ENCODE data around the gene EPHA10. TPM values are rescaled to one million over a fixed set of nuclear protein-coding genes. Genes with fewer than 3 reads are reported as not detected.
A peak's percentile ranks its signal among the peaks of the same experiment; 100 is the strongest.

EPHA10 gene
- total RNA-seq, 2 donors from 2014 or later = 0.42 TPM; not detected in 1

- H3K36me3 Mint-ChIP-seq (ENCODE audit: low read depth) = no peaks in the 10 kb centered on the region
- Histone ChIP-seq H3K9ac (ENCODE audit: extremely low read depth, low read length, poor library complexity, severe bottlenecking) (no peak overlapping the region), H3K4me3 (ENCODE audit: low read length) (no peak overlapping the region), H3K4me1 (ENCODE audit: control insufficient read depth, insufficient read depth, low read length) (no peaks in the 10 kb centered on the region), H3K27me3 (ENCODE audit: control insufficient read depth, insufficient read depth, low read length, poor library complexity, severe bottlenecking) (peaks cover 82% of the 10 kb centered on the region), H3K27ac (ENCODE audit: low read depth, low read length) (no peak overlapping the region), H3K9me3 (ENCODE audit: control insufficient read depth, low read length) (no peaks in the 10 kb centered on the region), H3K36me3 (ENCODE audit: control insufficient read depth, insufficient read depth, low read length) (no peaks in the 10 kb centered on the region)
- H3K4me3 Mint-ChIP-seq = no peak overlapping the region
- peaks cover 79% of the 10 kb centered on the region for H3K27me3 Mint-ChIP-seq (ENCODE audit: insufficient read depth)
- H3K27ac Mint-ChIP-seq = no peak overlapping the region
- no peak for TF ChIP-seq CTCF (conservative IDR thresholded peaks at IDR 0.05)
- no peaks in the 10 kb centered on the region for H3K9me3 Mint-ChIP-seq
- peaks cover 7% of the 10 kb centered on the region for H3K4me1 Mint-ChIP-seq
- WGBS, 2 experiments (ENCODE audit: insufficient coverage in 1 of 2, insufficient read length in 1 of 2) = 83 to 86% methylated on average over 10 to 12 of the region's 12 CpGs
- peak; percentile 50 for DNase-seq
Measured at GRCh38 chr1:37732111-37732780, 32.7 kb downstream of the EPHA10 start.

- WGBS, 2 experiments (ENCODE audit: insufficient coverage in 1 of 2, insufficient read length in 1 of 2) = 91 to 97% methylated on average over 11 to 15 of the region's 15 CpGs
- H3K4me3 ChIP-seq (ENCODE audit: low read length) = no peak overlapping the region
- H3K36me3 ChIP-seq (ENCODE audit: control insufficient read depth, insufficient read depth, low read length) = no peaks in the 10 kb centered on the region
- Mint-ChIP-seq H3K36me3 (ENCODE audit: low read depth) (no peaks in the 10 kb centered on the region), H3K27ac (no peak overlapping the region), H3K4me3 (no peak overlapping the region), H3K9me3 (no peaks in the 10 kb centered on the region), H3K27me3 (ENCODE audit: insufficient read depth) (peaks cover 76% of the 10 kb centered on the region), H3K4me1 (peaks cover 7% of the 10 kb centered on the region)
- H3K9me3 ChIP-seq (ENCODE audit: control insufficient read depth, low read length) = no peaks in the 10 kb centered on the region
- no peak overlapping the region for H3K27ac ChIP-seq (ENCODE audit: low read depth, low read length)
- DNase-seq = peak; percentile 30
- no peak for TF ChIP-seq CTCF (conservative IDR thresholded peaks at IDR 0.05)
- no peaks in the 10 kb centered on the region for H3K4me1 ChIP-seq (ENCODE audit: control insufficient read depth, insufficient read depth, low read length)
- no peak overlapping the region for H3K9ac ChIP-seq (ENCODE audit: extremely low read depth, low read length, poor library complexity, severe bottlenecking)
- peaks cover 84% of the 10 kb centered on the region for H3K27me3 ChIP-seq (ENCODE audit: control insufficient read depth, insufficient read depth, low read length, poor library complexity, severe bottlenecking)
Measured at GRCh38 chr1:37731312-37732019, 33.5 kb downstream of the EPHA10 start.

GRCh38 chr1:37730376-37730775, 34.5 kb downstream of the EPHA10 start:
- peaks cover 7% of the 10 kb centered on the region for H3K4me1 Mint-ChIP-seq
- 86 to 92% methylated on average over 2 to 5 of the region's 5 CpGs for WGBS, 2 experiments (ENCODE audit: insufficient coverage in 1 of 2, insufficient read length in 1 of 2)
- Histone ChIP-seq H3K27me3 (ENCODE audit: control insufficient read depth, insufficient read depth, low read length, poor library complexity, severe bottlenecking) (peaks cover 74% of the 10 kb centered on the region), H3K27ac (ENCODE audit: low read depth, low read length) (no peak overlapping the region), H3K36me3 (ENCODE audit: control insufficient read depth, insufficient read depth, low read length) (no peaks in the 10 kb centered on the region), H3K4me3 (ENCODE audit: low read length) (no peak overlapping the region), H3K4me1 (ENCODE audit: control insufficient read depth, insufficient read depth, low read length) (no peaks in the 10 kb centered on the region), H3K9ac (ENCODE audit: extremely low read depth, low read length, poor library complexity, severe bottlenecking) (no peak overlapping the region), H3K9me3 (ENCODE audit: control insufficient read depth, low read length) (no peaks in the 10 kb centered on the region)
- peak; percentile 24 for DNase-seq
- H3K9me3 Mint-ChIP-seq = no peaks in the 10 kb centered on the region
- no peak overlapping the region for H3K4me3 Mint-ChIP-seq
- H3K27me3 Mint-ChIP-seq (ENCODE audit: insufficient read depth) = peaks cover 75% of the 10 kb centered on the region
- no peaks in the 10 kb centered on the region for H3K36me3 Mint-ChIP-seq (ENCODE audit: low read depth)
- no peak for TF ChIP-seq CTCF (conservative IDR thresholded peaks at IDR 0.05)
- H3K27ac Mint-ChIP-seq = no peak overlapping the region
